Measurements from ENCODE around the gene PLPP7.

GRCh38 chr9:131287359-131287758, 2.2 kb upstream of the PLPP7 start:
- TF ChIP-seq CTCF (IDR thresholded peaks at IDR 0.05) (no peak), POLR2A (IDR thresholded peaks at IDR 0.05) (no peak)
